KMS-11 (cell line): ENCODE measurements around the gene CRTAP.

Experiments
- H2AFZ ChIP-seq: fragments of 200-600 bp; sonication (generic); 2 replicates; pipeline ENCODE4 v1.6.1; 2016; ENCODE audit warnings: antibody characterized with exemption, mixed run types, low read depth
- H3K27ac ChIP-seq: fragments of 200-600 bp; sonication (generic); 2 replicates; pipeline ENCODE4 v1.6.1; 2016; ENCODE audit warnings: mild to moderate bottlenecking, mixed run types
- H3K27me3 ChIP-seq: fragments of 200-600 bp; sonication (generic); 2 replicates; pipeline ENCODE4 v1.6.1; 2017; ENCODE audit warnings: mild to moderate bottlenecking, low read depth, mixed run types, moderate library complexity; ENCODE audit not compliant: insufficient read depth
- H3K36me3 ChIP-seq: fragments of 200-600 bp; sonication (generic); 2 replicates; pipeline ENCODE4 v1.6.1; 2017; ENCODE audit warnings: mild to moderate bottlenecking, mixed run types; ENCODE audit not compliant: insufficient read depth
- H3K4me1 ChIP-seq: fragments of 200-600 bp; sonication (generic); 2 replicates; pipeline ENCODE4 v1.6.1; 2016; ENCODE audit warnings: mild to moderate bottlenecking, low read depth, mixed run types; ENCODE audit not compliant: poor library complexity, severe bottlenecking
- H3K4me2 ChIP-seq: fragments of 200-600 bp; sonication (generic); 2 replicates; pipeline ENCODE4 v1.7.0; 2016; ENCODE audit warnings: mild to moderate bottlenecking, mixed run types
- H3K4me3 ChIP-seq: fragments of 200-600 bp; sonication (generic); IDR thresholded peaks from 2 replicates; pipeline ENCODE4 v1.6.1; 2017; ENCODE audit warnings: low read depth, low read length, mixed read lengths; ENCODE audit not compliant: insufficient read depth
- H3K79me2 ChIP-seq: fragments of 200-600 bp; sonication (generic); 2 replicates; pipeline ENCODE4 v1.6.1; 2016; ENCODE audit warnings: low read depth, mixed run types; ENCODE audit not compliant: insufficient read depth
- H3K9ac ChIP-seq: fragments of 200-600 bp; sonication (generic); 2 replicates; pipeline ENCODE4 v1.6.1; 2016; ENCODE audit warnings: mild to moderate bottlenecking, mixed run types
- H4K20me1 ChIP-seq: fragments of 200-600 bp; sonication (generic); 2 replicates; pipeline ENCODE4 v1.6.1; 2016; ENCODE audit warnings: mild to moderate bottlenecking, mixed run types; ENCODE audit not compliant: insufficient read depth
- CTCF ChIP-seq: fragments of 200-600 bp; sonication (generic); conservative IDR thresholded peaks from 2 replicates; pipeline ENCODE4 v1.6.1; 2017; ENCODE audit warnings: low read depth, mild to moderate bottlenecking, antibody characterized with exemption, low read length, moderate library complexity, mixed read lengths

Gene CRTAP

GRCh38 chr3:33167284-33167683 lies 53.5 kb downstream of the CRTAP start:
- Histone ChIP-seq H2AFZ (no peak overlapping the region), H3K4me3 (no peak overlapping the region), H4K20me1 (no peaks in the 10 kb centered on the region), H3K9ac (no peak overlapping the region), H3K79me2 (no peaks in the 10 kb centered on the region), H3K27ac (no peak overlapping the region), H3K36me3 (no peaks in the 10 kb centered on the region), H3K4me2 (no peak overlapping the region), H3K27me3 (no peaks in the 10 kb centered on the region), H3K4me1 (no peaks in the 10 kb centered on the region)
- no peak for TF ChIP-seq CTCF

- Histone ChIP-seq H4K20me1 (no peaks in the 10 kb centered on the region), H3K4me1 (no peaks in the 10 kb centered on the region), H3K9ac (no peak overlapping the region), H3K4me2 (no peak overlapping the region), H2AFZ (no peak overlapping the region), H3K27ac (no peak overlapping the region), H3K36me3 (no peaks in the 10 kb centered on the region), H3K27me3 (no peaks in the 10 kb centered on the region), H3K4me3 (no peak overlapping the region), H3K79me2 (no peaks in the 10 kb centered on the region)
- no peak for TF ChIP-seq CTCF
Measured at GRCh38 chr3:33167716-33168336, 54.0 kb downstream of the CRTAP start.

- no peaks in the 10 kb centered on the region for H3K36me3 ChIP-seq
- no peak overlapping the region for H3K9ac ChIP-seq
- H3K4me3 ChIP-seq: no peak overlapping the region
- H3K27ac ChIP-seq: no peak overlapping the region
- H2AFZ ChIP-seq: no peak overlapping the region
- no peaks in the 10 kb centered on the region for H3K79me2 ChIP-seq
- no peaks in the 10 kb centered on the region for H3K27me3 ChIP-seq
- H3K4me1 ChIP-seq: no peaks in the 10 kb centered on the region
- TF ChIP-seq CTCF: no peak
- H4K20me1 ChIP-seq: no peaks in the 10 kb centered on the region
- no peak overlapping the region for H3K4me2 ChIP-seq
Measured at GRCh38 chr3:33170531-33170930, 56.7 kb downstream of the CRTAP start.

- Histone ChIP-seq H3K79me2 (no peaks in the 10 kb centered on the region), H3K27me3 (no peaks in the 10 kb centered on the region), H3K9ac (no peak overlapping the region), H3K4me3 (no peak overlapping the region), H3K27ac (no peak overlapping the region), H3K4me1 (no peaks in the 10 kb centered on the region), H3K36me3 (no peaks in the 10 kb centered on the region), H3K4me2 (no peak overlapping the region), H4K20me1 (no peaks in the 10 kb centered on the region), H2AFZ (no peak overlapping the region)
- no peak for TF ChIP-seq CTCF
Measured at GRCh38 chr3:33171580-33171979, 57.8 kb downstream of the CRTAP start.
